Neural cell (in vitro differentiated cells): Measurements from ENCODE around the gene SLF2. TPM values are rescaled to one million over a fixed set of nuclear protein-coding genes. Genes with fewer than 3 reads are reported as not detected.
A peak's percentile ranks its signal among the peaks of the same experiment; 100 is the strongest.

Experiments
- H2AFZ ChIP-seq: fragments of 200-600, 300-800 bp; sonication (generic), shearing (Covaris generic); 2 replicates; pipeline ENCODE4 v1.6.0; 2014; ENCODE audit warnings: low read depth, mild to moderate bottlenecking, antibody characterized with exemption, low read length, moderate library complexity
- H3F3A ChIP-seq: fragments of 200-600 bp; shearing (Covaris generic); 2 replicates; pipeline ENCODE4 v1.6.1; 2016; ENCODE audit warnings: mild to moderate bottlenecking, moderate library complexity, mixed read lengths, antibody characterized with exemption, low read length; ENCODE audit not compliant: insufficient read depth, poor library complexity, severe bottlenecking
- H3K27ac ChIP-seq: fragments of 200-600, 300-800 bp; sonication (generic), shearing (Covaris generic); 2 replicates; pipeline ENCODE4 v1.5.1; 2014; ENCODE audit warnings: mild to moderate bottlenecking, low read length, moderate library complexity
- H3K27me3 ChIP-seq: fragments of 300-800, 200-600 bp; sonication (generic), shearing (Covaris generic); 2 replicates; pipeline ENCODE4 v1.6.0; 2014; ENCODE audit warnings: mild to moderate bottlenecking, low read depth, low read length, moderate library complexity; ENCODE audit not compliant: insufficient read depth
- H3K36me3 ChIP-seq: fragments of 300-800, 200-600 bp; sonication (generic), shearing (Covaris generic); 2 replicates; pipeline ENCODE4 v1.5.1; 2014; ENCODE audit warnings: mild to moderate bottlenecking, antibody characterized with exemption, low read length, moderate library complexity; ENCODE audit not compliant: insufficient read depth
- H3K4me2 ChIP-seq: fragments of 300-800, 200-600 bp; sonication (generic), shearing (Covaris generic); 2 replicates; pipeline ENCODE4 v1.6.0; 2014; ENCODE audit warnings: mild to moderate bottlenecking, low read length
- H3K4me3 ChIP-seq: fragments of 300-800, 200-600 bp; sonication (generic), shearing (Covaris generic); 2 replicates; pipeline ENCODE4 v1.5.1; 2014; ENCODE audit warnings: mild to moderate bottlenecking, low read length, moderate library complexity
- H3K79me2 ChIP-seq: fragments of 200-600 bp; shearing (Covaris generic); replicated peaks from 2 replicates; pipeline ENCODE4 v1.6.0; 2014; ENCODE audit warnings: mild to moderate bottlenecking, low read length, moderate library complexity; ENCODE audit not compliant: insufficient read depth
- H3K9ac ChIP-seq: fragments of 300-800, 200-600 bp; sonication (generic), shearing (Covaris generic); 2 replicates; pipeline ENCODE4 v1.6.1; 2016; ENCODE audit warnings: mild to moderate bottlenecking, low read length, mixed read lengths
- H3K9me2 ChIP-seq: fragments of 200-600 bp; shearing (Covaris generic); 2 replicates; pipeline ENCODE4 v1.6.1; 2016; ENCODE audit warnings: mild to moderate bottlenecking, low read length, mixed read lengths; ENCODE audit not compliant: insufficient read depth
- H3K9me3 ChIP-seq: fragments of 200-600, 300-800 bp; sonication (generic), shearing (Covaris generic); 2 replicates; pipeline ENCODE4 v1.6.1; 2016; ENCODE audit warnings: mild to moderate bottlenecking, mixed run types, low read length, moderate library complexity, mixed read lengths
- H4K20me1 ChIP-seq: fragments of 200-600 bp; shearing (Covaris generic); 2 replicates; pipeline ENCODE4 v1.6.1; 2016; ENCODE audit warnings: mild to moderate bottlenecking, mixed run types; ENCODE audit not compliant: insufficient read depth
- CTCF ChIP-seq: fragments of 450-650 bp; IDR thresholded peaks from 2 replicates; pipeline ENCODE4 v1.5.1; 2014; ENCODE audit warnings: antibody characterized with exemption, mild to moderate bottlenecking, moderate library complexity; ENCODE audit not compliant: poor library complexity, severe bottlenecking
- EP300 ChIP-seq: fragments of 450-650 bp; conservative IDR thresholded peaks from 2 replicates; pipeline ENCODE4 v1.6.1; 2014; ENCODE audit warnings: antibody characterized with exemption, mild to moderate bottlenecking, moderate library complexity; ENCODE audit not compliant: poor library complexity, severe bottlenecking
- EZH2 ChIP-seq: fragments of 200-600, 300-800 bp; shearing (Covaris generic), sonication (generic); IDR thresholded peaks from 2 replicates; pipeline ENCODE4 v1.6.1; 2014; ENCODE audit warnings: antibody characterized with exemption, low read length, borderline replicate concordance, mild to moderate bottlenecking; ENCODE audit not compliant: insufficient read depth, poor library complexity, severe bottlenecking
- MXI1 ChIP-seq: fragments of 450-650 bp; conservative IDR thresholded peaks from 2 replicates; pipeline ENCODE4 v1.6.1; 2014; ENCODE audit warnings: antibody characterized with exemption, mild to moderate bottlenecking; ENCODE audit not compliant: poor library complexity, severe bottlenecking
- POLR2AphosphoS5 ChIP-seq: IDR thresholded peaks from 2 replicates; pipeline ENCODE4 v1.6.1; 2012
- RAD21 ChIP-seq: fragments of 450-650 bp; conservative IDR thresholded peaks from 2 replicates; pipeline ENCODE4 v1.6.1; 2014; ENCODE audit warnings: antibody characterized with exemption, mild to moderate bottlenecking, moderate library complexity
- SMC3 ChIP-seq: fragments of 450-650 bp; conservative IDR thresholded peaks from 2 replicates; pipeline ENCODE4 v1.6.1; 2014; ENCODE audit warnings: antibody characterized with exemption, mild to moderate bottlenecking, moderate library complexity; ENCODE audit not compliant: poor library complexity
- TAF1 ChIP-seq: IDR thresholded peaks from 2 replicates; pipeline ENCODE4 v1.6.1; 2012; ENCODE audit warnings: low read depth
- polyA plus RNA-seq: library from polyadenylated mRNA; depleted of rRNA; stranded (reverse); fragments of >200 nt; gene quantifications from 2 replicates; pipeline ENCODE4 v1.2.3, GENCODE V29; 2014
- TF ChIP-seq, protein P1 (sequence below): IDR thresholded peaks from 2 replicates; pipeline ENCODE4 v1.6.1; 2012; ENCODE audit warnings: borderline replicate concordance

SLF2 gene
- polyA plus RNA-seq, 1 donor from 2014 or later, result 43.0 TPM

- Histone ChIP-seq H3K9me3 (no peaks in the 10 kb centered on the region), H3K27me3 (no peaks in the 10 kb centered on the region), H3K9me2 (no peaks in the 10 kb centered on the region), H3K4me3 (no peak overlapping the region), H3F3A (no peaks in the 10 kb centered on the region), H2AFZ (peak overlapping the region; percentile 40), H3K79me2 (no peaks in the 10 kb centered on the region), H3K27ac (peak overlapping the region; percentile 60), H3K4me2 (no peak overlapping the region), H4K20me1 (no peaks in the 10 kb centered on the region), H3K36me3 (no peaks in the 10 kb centered on the region), H3K9ac (peak overlapping the region; percentile 47)
- no peak for TF ChIP-seq MXI1
- TF ChIP-seq EP300, result no peak
- TF ChIP-seq SMC3, result no peak
- no peak for TF ChIP-seq EZH2
- TF ChIP-seq, protein P1, sequence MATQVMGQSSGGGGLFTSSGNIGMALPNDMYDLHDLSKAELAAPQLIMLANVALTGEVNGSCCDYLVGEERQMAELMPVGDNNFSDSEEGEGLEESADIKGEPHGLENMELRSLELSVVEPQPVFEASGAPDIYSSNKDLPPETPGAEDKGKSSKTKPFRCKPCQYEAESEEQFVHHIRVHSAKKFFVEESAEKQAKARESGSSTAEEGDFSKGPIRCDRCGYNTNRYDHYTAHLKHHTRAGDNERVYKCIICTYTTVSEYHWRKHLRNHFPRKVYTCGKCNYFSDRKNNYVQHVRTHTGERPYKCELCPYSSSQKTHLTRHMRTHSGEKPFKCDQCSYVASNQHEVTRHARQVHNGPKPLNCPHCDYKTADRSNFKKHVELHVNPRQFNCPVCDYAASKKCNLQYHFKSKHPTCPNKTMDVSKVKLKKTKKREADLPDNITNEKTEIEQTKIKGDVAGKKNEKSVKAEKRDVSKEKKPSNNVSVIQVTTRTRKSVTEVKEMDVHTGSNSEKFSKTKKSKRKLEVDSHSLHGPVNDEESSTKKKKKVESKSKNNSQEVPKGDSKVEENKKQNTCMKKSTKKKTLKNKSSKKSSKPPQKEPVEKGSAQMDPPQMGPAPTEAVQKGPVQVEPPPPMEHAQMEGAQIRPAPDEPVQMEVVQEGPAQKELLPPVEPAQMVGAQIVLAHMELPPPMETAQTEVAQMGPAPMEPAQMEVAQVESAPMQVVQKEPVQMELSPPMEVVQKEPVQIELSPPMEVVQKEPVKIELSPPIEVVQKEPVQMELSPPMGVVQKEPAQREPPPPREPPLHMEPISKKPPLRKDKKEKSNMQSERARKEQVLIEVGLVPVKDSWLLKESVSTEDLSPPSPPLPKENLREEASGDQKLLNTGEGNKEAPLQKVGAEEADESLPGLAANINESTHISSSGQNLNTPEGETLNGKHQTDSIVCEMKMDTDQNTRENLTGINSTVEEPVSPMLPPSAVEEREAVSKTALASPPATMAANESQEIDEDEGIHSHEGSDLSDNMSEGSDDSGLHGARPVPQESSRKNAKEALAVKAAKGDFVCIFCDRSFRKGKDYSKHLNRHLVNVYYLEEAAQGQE, result no peak
- TF ChIP-seq POLR2AphosphoS5, result no peak
- no peak for TF ChIP-seq CTCF
- TF ChIP-seq TAF1, result no peak
- no peak for TF ChIP-seq RAD21
Observed at GRCh38 chr10:100881556-100882213, 31.1 kb upstream of the SLF2 start.

DNA sequence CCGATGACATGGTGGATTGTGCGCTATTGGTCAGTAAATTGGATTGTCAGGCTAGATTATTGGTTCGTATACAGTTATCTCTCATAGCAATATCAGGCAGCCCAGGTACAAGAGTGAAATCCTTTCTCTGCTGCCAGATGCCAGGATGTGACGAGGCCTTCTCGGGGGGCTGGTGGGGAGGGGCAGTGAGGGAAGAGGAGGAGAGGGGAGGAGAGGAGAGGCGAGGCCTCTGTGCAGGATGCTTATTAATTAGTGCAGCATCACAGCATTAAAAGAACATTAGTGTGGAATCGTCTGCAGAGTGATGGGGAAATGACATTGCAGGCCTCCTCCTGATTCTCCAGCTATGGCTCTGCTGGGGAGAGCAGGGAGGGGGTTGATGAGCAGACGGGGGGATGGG, 30.5 kb upstream of the SLF2 start:
- Histone ChIP-seq H3K9ac (peak overlapping the region; percentile 47), H2AFZ (peak overlapping the region; percentile 40), H3K36me3 (no peaks in the 10 kb centered on the region), H3K9me2 (no peaks in the 10 kb centered on the region), H4K20me1 (no peaks in the 10 kb centered on the region), H3K27ac (peak overlapping the region; percentile 60), H3K27me3 (no peaks in the 10 kb centered on the region), H3K9me3 (no peaks in the 10 kb centered on the region), H3K4me2 (no peak overlapping the region), H3K79me2 (no peaks in the 10 kb centered on the region), H3F3A (no peaks in the 10 kb centered on the region), H3K4me3 (no peak overlapping the region)
- TF ChIP-seq POLR2AphosphoS5 (no peak), EZH2 (no peak), TAF1 (peak; percentile 43), EP300 (no peak), CTCF (no peak), SMC3 (no peak)
- TF ChIP-seq, protein P1, result peak; percentile 40
